HG03457 (cell line): ENCODE data around the gene SAMD11.

Experiments
- ATAC-seq: cut with Tn5 transposase; IDR thresholded peaks from one replicate; pipeline ENCODE4 v1.9.1; 2021; ENCODE audit warnings: moderate number of reproducible peaks; ENCODE audit not compliant: unreplicated experiment

Gene SAMD11

DNA sequence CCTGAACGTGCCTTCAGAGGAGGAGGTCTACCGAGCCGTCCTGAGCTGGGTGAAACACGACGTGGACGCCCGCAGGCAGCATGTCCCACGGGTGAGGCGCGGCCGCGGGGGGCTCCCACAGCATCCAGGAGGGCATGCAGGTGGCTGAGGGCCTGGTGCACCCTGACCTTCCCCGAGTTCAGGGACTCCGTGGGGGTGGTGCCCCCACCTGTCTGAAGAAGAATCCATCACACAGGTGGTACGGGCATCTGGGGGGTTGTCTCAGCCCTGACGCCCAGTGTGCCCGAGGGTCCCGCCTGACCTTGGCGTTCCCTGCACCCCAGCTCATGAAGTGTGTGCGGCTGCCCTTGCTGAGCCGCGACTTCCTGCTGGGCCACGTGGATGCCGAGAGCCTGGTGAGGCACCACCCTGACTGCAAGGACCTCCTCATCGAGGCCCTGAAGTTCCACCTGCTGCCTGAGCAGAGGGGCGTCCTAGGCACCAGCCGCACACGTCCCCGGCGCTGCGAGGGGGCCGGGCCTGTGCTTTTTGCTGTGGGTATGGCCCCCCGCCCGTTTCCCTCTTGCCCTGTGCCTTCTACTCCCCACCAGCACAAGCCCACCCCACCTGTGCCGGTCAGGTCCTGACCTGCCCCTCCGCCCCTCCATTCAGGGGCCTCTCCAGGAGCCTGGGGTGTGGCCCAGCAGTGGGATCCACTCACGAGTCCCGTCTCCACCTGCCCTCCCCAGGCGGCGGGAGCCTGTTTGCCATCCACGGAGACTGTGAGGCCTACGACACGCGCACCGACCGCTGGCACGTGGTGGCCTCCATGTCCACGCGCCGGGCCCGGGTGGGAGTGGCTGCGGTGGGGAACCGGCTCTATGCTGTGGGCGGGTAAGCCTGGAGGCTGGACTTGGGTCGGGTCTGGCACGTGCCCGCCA is 38.9 kb downstream of the SAMD11 start:
- no peak for ATAC-seq

DNA sequence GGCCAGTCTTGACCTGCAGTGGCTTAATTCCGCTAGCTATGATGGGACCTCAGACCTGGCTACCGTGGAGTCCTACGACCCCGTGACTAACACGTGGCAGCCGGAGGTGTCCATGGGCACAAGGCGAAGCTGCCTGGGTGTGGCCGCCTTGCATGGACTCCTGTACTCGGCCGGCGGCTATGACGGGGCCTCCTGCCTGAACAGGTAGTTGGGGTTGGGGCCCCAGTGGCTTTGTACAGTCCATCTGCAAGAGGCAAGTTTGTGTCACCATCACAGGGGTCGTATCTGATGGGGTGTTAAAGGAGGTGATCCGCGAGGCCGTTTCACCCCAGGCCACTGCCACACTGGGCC is 39.6 kb downstream of the SAMD11 start:
- no peak for ATAC-seq

DNA sequence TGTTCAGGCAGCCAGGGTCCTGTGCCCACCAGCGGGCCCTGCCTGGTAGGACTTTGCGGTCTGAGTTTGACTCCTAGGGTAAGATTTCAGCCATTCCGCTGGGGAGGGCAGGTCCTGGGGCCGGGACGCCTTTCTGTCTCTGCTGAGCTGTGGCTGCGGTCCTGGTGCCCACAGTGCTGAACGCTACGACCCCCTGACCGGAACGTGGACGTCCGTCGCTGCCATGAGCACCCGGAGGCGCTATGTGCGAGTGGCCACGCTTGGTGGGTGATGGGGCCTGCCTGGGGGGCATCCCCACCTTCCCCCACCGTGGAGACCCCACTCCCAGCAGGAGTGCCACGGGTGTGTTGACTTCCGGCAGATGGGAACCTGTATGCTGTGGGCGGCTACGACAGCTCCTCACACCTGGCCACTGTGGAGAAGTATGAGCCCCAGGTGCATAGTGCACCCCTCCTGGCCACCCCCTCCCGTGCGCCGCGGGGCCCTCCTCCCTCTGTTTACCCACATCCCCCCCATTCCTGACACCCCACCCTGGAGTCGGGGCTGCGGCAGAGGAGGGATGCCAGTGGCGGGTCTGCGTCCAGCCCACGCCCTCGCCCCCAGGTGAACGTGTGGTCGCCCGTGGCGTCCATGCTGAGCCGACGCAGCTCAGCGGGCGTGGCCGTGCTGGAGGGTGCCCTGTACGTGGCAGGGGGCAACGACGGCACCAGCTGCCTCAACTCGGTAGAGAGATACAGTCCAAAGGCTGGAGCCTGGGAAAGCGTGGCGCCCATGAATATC is 40.2 kb downstream of the SAMD11 start:
- ATAC-seq, result no peak

DNA sequence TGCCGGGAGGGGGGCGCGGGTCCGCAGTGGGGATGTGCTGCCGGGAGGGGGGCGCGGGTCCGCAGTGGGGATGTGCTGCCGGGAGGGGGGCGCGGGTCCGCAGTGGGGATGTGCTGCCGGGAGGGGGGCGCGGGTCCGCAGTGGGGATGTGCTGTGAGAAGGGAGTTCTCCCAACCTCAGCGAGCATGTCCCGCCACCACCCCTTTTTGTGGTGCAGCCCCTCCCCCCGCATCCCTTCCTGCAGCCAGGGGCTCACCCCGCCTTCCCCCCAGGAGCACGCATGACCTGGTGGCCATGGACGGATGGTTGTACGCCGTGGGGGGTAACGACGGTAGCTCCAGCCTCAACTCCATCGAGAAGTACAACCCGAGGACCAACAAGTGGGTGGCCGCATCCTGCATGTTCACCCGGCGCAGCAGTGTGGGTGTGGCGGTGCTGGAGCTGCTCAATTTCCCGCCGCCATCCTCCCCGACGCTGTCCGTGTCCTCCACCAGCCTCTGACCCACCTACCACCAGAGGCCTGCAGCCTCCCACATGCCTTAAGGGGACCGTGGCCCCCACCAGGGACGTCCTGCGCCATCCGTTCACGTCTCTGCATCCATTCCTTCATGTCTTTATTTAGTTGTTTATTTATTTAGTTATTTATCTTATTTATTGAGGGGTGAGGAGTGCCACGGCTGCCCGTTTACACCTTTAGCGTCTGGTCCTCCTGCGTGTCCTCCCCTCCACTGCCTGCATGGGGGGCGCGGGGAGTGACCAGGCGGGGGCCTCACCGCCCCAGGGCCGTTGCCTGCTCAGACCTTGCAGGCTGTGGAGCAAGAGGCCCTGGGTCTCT is 41.2 kb downstream of the SAMD11 start:
- no peak for ATAC-seq

DNA sequence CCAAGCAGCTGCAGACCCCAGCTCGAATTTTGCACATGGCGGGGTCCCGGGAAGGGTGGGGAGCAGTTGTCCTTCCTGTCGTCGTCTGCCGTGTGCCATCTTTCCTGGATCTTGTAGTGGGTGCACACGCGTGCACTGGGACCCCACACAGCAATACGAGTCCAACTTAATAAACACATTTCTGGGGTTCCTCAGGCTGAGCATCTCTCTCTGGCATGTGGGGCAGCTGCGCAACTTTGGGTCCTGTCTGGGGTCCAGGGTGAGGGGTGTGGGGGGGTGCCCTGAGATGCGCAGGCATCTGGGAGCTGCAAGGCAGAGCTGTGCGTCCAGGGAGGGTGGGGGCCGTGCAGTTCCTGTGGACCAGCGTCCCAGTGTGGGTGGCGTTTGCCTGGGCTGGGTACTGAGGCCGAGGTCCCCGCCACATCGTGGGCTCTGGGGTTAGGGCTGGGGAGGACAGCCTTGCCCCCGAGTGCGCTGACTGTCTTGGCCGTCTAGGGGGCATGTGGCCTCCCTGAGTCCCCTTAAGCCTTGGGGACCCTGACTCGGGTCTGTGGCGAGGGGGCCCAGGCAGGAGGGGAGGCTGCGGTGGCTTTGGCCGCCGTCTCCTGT is 41.9 kb downstream of the SAMD11 start:
- ATAC-seq, result no peak

DNA sequence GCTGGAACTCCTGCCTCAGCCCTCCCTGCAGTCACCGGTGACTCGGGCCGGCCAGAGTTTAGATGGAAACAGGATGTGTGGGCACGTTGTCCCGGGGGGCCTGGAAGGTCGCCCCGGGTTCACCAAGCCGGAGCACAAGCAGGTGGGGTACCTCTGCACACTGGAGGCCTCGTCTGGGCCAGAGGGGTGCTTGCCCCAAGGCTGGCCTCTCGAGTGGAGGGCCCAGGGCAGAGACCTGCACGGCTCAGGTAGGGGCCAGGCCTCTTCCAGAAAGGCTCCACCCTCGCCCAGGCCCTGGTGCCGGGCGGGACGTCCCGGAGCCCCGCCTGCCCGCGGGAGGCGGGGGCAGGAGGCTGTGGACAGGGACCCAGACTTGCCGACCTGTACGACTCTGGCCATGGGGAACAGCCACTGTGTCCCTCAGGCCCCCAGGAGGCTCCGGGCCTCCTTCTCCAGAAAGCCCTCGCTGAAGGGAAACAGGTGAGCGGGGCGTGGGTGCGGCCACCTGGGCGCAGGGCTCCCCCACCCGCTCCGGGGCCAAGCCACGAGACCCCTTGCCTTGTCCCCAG is 42.5 kb downstream of the SAMD11 start, which contains the start of gene PLEKHN1:
Gene PLEKHN1, plus strand, starts transcription at position 348 of the 569 bp plus-strand sequence. Its CDS starts 50 bp downstream, at position 398.
- ATAC-seq, result no peak

DNA sequence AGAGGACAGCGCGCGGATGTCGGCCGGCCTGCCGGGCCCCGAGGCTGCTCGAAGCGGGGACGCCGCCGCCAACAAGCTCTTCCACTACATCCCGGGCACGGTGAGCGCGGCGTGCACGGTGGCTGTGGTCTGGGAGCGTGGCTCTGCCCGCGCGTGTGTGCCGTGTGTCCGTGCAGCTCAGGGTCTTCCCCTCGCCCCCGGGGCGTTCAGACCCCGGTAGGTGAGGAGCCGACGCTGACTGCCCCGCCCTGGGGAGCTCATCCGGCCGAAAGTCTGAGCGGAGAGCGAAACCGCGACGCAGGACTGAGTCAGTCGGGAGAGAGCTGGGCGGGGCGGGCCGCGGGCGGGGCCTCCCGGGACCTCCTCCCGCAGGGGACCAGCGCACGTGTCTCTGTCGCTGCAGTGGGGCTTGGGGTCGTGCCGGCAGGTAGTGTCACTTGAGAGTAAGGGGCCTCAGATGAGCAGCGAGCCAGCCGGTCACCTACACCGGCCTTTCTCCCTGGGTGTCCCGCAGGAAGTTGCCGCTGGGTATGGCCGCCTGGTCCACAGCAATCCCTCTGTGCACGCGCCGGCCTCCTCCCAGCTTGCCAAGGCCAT is 43.1 kb downstream of the SAMD11 start:
- ATAC-seq, result no peak

DNA sequence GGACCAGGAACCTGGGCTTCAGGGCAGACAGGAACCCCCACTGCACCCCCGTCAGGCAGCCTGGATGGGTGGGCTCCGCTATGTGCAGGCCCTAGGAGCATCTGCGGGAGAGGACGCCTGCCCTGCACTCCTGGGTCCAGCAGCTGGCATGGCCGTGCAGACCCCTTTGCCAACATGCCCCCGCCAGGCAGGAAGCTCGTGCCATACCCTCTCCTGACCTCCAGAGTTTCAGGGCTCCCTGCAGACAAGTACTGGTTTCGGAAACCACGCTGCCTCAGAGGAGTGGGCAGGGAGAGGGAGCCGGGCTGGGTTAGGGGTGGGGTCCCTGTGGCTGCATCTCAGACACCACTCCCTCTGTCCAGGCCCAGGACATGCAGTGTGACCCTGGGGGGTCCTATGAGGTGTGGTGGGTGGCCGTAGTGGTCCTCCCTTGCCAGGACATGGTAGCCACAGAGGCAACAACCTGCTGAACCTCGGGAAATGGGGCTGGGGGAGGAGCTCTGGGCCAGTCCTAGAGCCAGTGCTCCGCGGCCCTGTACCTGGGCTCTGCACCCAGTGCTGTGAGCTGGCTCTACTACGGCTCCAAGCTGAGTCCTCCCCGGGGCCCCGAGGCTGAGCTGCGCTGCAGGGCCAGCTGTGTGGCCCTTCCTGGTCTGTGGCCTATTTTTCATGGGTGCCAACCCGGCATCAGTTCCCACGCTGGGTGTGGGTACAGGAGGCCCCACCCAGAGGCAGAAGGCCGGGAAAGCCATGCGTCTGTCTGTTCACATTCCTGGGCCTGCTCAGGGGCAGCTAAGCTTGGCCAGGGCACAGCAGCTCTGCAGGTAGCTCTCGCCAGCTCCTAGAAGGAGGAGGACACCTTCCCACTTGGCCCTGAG is 44.0 kb downstream of the SAMD11 start:
- no peak for ATAC-seq

DNA sequence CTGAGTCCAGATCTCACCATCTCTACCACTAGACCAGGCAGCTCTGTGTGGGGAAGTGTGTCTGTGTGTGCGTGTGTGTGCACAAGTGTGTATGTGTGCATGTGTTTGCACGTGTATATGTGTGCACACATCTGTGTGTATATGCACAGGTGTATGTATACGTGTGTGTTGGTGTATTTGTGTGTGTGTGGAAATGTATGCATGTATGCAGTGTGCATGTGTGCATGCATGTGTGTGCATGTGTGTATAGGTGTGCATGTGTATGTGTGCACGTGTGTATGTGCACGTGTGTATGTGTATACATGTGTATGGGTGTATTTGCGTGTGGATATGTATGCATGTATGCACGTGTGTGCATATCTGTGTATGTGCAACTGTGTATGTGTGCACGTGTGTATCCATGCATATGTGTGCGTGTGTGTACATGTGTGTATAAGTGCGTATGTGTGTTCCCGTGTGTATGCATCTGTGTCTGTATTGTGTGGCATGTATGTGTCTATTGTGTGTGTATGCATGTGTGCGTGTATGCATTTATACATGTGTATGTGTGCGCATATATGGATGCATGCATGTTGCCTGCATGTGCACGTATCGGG is 45.6 kb downstream of the SAMD11 start:
- no peak for ATAC-seq

DNA sequence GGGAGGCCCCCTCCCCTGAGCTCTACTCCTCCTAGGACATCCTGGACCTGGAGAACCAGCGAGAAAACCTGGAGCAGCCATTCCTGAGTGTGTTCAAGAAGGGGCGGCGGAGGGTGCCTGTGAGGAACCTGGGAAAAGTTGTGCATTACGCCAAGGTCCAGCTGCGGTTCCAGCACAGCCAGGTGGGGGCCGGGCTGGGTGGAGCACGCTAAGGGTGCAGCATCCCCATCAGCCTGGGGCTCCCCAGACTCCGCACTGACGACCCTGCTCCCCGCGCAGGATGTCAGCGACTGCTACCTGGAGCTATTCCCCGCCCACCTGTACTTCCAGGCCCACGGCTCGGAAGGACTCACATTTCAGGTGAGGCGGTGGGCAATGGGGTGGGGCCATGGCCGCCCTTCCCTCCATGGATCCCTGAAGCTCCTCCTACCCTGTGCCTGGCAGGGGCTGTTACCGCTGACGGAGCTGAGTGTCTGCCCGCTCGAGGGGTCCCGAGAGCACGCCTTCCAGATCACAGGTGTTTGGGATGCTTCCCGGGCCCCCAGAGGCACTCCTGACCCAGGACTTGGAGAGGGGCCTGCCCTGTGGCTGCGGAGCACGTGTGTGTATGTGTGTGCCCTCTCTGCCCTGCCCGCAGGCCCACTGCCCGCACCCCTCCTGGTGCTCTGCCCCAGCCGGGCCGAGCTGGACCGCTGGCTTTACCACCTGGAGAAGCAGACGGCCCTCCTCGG is 46.7 kb downstream of the SAMD11 start:
- no peak for ATAC-seq

DNA sequence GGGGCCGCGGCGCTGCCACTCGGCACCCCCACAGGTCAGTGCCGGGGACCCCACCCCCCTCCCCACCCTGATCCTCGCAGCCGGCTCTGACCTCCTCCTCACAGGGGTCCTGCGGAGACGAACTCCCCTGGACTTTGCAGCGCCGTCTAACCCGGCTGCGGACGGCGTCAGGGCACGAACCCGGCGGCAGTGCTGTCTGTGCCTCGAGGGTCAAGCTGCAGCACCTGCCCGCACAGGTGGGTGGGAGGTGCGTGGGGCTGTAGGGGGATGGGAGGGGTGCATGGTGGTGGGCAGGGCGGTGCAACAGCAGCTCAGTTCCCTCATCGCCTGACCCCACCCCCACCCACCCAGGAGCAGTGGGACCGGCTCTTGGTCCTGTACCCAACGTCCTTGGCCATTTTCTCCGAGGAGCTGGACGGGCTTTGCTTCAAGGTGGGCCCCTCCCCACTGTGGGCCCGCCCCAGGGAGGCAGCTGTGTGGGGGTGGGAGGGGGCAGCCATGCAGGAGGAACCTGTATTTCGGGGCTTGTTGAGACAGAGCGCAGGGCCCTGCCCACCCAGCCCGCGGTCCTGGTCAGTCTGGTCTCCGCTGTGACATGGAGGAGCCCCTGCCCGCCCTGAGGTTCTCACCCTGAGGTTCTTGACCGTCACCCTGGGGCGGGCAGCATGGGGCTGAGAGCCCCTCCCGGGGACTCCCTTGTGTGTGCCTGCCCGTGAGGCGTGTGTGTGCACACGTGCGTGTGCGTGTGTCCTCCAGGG is 47.4 kb downstream of the SAMD11 start:
- no peak for ATAC-seq

DNA sequence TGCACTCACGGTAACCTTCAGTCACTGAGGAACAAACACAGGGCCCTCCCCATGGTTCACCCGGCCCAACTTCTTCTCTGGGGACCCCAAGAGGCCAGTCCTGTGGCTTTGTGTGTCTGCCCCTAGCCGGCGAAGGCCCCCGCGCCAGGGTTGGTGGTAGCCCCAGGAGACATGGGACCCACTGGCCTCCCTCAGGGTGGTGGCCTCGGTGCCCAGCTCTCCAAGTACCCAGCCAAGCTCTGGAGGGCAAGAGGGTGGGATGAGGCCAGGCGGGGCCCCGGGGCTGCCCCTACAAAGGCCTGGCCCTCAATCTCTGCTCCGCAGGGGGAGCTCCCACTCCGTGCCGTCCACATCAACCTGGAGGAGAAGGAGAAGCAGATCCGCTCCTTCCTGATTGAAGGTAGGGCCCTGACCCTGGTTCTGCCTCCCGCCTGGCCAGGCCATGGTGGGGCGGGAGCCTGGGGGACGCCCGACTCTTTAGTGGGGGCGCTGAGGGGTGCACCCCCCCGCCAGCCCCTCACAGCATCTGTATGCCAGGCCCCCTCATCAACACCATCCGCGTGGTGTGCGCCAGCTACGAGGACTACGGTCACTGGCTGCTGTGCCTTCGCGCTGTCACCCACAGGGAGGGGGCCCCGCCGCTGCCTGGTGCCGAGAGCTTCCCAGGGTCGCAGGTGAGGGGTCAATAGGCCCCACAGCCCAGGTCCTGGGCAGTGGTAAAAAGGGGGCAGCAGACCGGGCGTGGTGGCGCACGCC is 48.2 kb downstream of the SAMD11 start:
- ATAC-seq, result no peak

DNA sequence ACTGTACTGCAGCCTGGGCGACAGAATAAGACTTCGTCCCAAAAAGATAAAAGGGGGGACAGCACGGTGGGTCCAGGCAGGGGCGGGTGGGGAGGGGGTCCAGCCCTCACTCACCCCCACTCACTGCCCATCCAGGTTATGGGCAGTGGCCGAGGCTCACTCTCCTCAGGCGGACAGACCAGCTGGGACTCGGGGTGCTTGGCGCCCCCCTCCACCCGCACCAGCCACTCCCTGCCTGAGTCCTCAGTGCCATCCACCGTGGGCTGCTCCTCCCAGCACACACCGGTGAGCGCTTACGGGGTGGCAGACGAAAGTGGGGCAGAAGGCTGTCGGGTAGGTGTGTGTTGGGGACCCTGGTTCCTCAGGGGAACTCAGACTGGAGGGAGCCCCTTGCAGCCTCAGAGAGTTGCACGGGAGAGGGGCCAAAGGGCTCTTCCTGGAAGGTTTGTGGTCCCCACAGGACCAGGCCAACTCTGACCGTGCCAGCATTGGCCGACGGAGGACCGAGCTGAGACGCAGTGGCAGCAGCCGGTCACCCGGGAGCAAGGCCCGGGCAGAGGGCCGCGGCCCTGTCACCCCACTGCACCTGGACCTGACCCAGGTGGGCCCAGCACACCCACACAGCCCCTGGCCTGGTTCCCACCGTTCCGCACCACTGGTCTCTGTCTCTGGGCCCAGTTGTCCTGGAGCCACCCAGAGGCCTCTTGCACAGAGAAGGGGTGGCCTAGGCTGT is 49.2 kb downstream of the SAMD11 start:
- ATAC-seq, result no peak

DNA sequence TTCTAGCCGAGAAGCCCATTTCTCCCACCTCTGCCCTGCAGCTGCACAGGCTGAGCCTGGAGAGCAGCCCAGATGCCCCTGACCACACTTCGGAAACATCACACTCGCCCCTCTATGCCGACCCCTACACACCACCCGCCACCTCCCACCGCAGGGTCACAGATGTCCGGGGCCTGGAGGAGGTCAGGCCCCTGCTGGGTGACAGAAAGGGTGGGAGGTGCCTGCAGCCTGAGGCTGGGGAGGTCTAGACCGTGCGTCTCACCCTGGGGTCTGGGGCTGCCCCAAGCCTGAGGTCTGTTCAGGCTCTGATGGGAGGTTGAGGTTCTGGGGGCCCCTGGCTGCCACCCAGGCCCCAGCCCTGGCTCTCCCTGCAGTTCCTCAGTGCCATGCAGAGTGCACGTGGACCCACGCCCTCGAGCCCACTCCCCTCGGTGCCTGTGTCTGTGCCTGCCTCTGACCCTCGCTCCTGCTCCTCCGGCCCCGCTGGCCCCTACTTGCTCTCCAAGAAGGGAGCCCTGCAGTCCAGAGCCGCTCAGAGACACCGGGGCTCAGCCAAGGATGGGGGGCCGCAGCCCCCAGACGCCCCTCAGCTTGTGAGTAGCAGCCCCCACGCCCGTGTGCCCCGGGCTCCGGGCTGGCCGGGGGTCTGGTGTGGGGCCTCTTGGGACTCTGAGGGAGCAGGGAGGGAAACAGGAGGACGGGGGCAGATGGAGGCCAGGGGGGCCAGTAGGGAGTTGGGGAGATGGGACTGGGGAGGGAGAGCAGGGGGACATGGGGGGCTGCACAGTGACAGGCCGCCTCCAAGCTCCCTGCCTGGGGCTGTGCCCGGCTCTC is 50.0 kb downstream of the SAMD11 start:
- no peak for ATAC-seq

DNA sequence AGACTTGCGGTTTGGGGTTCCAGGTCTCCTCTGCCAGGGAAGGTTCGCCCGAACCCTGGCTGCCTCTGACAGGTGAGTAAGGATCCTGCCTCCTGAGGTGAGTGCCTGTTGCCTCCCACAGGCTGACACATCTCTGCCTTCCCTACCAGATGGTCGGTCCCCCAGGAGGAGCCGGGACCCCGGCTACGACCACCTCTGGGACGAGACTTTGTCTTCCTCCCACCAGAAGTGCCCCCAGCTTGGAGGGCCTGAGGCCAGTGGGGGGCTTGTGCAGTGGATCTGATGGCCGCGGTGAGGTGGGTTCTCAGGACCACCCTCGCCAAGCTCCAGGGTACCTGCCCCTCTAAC is 50.5 kb downstream of the SAMD11 start:
- no peak for ATAC-seq
